Measurements from ENCODE around the gene PRPH.
"Not testable (repeated sequence)": the region's sequence is repeated elsewhere in the genome, so short reads cannot be mapped to it uniquely, and the experiment has no call there.

DNA sequence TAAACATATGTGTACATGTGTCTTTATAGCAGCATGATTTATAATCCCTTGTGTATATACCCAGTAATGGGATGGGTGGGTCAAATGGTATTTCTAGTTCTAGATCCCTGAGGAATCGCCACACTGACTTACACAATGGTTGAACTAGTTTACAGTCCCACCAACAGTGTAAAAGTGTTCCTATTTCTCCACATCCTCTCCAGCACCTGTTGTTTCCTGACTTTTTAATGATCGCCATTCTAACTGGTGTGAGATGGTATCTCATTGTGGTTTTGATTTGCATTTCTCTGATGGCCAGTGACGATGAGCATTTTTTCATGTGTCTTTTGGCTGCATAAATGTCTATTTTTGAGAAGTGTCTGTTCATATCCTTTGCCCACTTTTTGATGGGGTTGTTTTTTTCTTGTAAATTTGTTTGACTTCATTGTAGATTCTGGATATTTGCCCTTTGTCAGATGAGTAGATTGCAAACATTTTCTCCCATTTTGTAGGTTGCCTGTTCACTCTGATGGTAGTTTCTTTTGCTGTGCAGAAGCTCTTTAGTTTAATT lies 15.6 kb downstream of the PRPH start:
- TF ChIP-seq YY1 (IDR thresholded peaks at IDR 0.05; ENCODE audit: insufficient read depth, insufficient read length); ZNF274 (IDR thresholded peaks at IDR 0.05; ENCODE audit: low read depth, low read length): not testable (repeated sequence)

Data from NT2/D1 (cell line).